Lung (tissue), 12 donors: Measurements from ENCODE around the gene MRPL4. TPM values are rescaled to one million over a fixed set of nuclear protein-coding genes. Genes with fewer than 3 reads are reported as not detected.

ENCODE experiments used
- ATAC-seq: fragments of 200-7000 bp; cut with Tn5 transposase; one replicate; pipeline ENCODE4 v1.9.1; 2020; ENCODE audit warnings: moderate number of reproducible peaks; ENCODE audit not compliant: insufficient read depth, low FRiP score
- DNase-seq, 3 donors: peaks; one replicate each; pipeline ENCODE4 v3.0.0-alpha.2; 2013 to 2017
- H3K27ac ChIP-seq, 2 donors: one replicate each; pipeline ENCODE4 v1.5.1; 2013; ENCODE audit warnings: mild to moderate bottlenecking in 2 of 2, moderate library complexity in 2 of 2, control low read depth in 1 of 2, inconsistent platforms in 1 of 2, low read depth in 1 of 2, low read length in 1 of 2
- H3K27me3 ChIP-seq, 3 donors: one replicate each; pipeline ENCODE4 v1.5.1; 2013; ENCODE audit warnings: low read length in 2 of 3; ENCODE audit not compliant: control insufficient read depth in 3 of 3, insufficient read depth in 3 of 3
- H3K36me3 ChIP-seq, 4 donors: one replicate each; pipeline ENCODE4 v1.5.1; 2013; ENCODE audit warnings: low read length in 4 of 4, mild to moderate bottlenecking in 1 of 4, moderate library complexity in 1 of 4; ENCODE audit not compliant: control insufficient read depth in 4 of 4, insufficient read depth in 4 of 4
- H3K4me1 ChIP-seq, 5 donors: one replicate each; pipeline ENCODE4 v1.5.1; 2013; ENCODE audit warnings: low read length in 5 of 5, mild to moderate bottlenecking in 2 of 5, moderate library complexity in 1 of 5; ENCODE audit not compliant: control insufficient read depth in 5 of 5, insufficient read depth in 5 of 5
- H3K4me3 ChIP-seq: one replicate; pipeline ENCODE4 v1.5.1; 2013; ENCODE audit warnings: mild to moderate bottlenecking, control low read depth, moderate library complexity
- H3K9ac ChIP-seq, 2 donors: one replicate each; pipeline ENCODE4 v1.5.1; 2013; ENCODE audit warnings: low read length in 2 of 2, control low read depth in 1 of 2; ENCODE audit not compliant: insufficient read depth in 1 of 2
- H3K9me3 ChIP-seq, 4 donors: one replicate each; pipeline ENCODE4 v1.5.1; 2013; ENCODE audit warnings: low read length in 3 of 4, mild to moderate bottlenecking in 1 of 4, moderate library complexity in 1 of 4; ENCODE audit not compliant: control insufficient read depth in 4 of 4, insufficient read depth in 3 of 4
- CTCF ChIP-seq: IDR thresholded peaks from 2 replicates; pipeline ENCODE4 v1.5.1; 2012; ENCODE audit warnings: mild to moderate bottlenecking; ENCODE audit errors: control extremely low read depth, extremely low read depth
- WGBS, 2 donors: extraction: QIAGEN DNeasy Blood & Tissue Kit; methylation state at CpG; one replicate each; pipeline ENCODE4 v1.1.7; 2013; 5-methylcytosine and 5-hydroxymethylcytosine counted together
- polyA plus RNA-seq, 2 donors: library from polyadenylated mRNA; stranded (reverse); fragments of 200-250 nt; gene quantifications; one replicate each; pipeline ENCODE4 v1.2.1, GENCODE V29; 2013
- total RNA-seq, 2 donors: library from RNA; depleted of rRNA in 1 of 2; stranded (reverse); fragments of >200 nt in 1 of 2; gene quantifications; one replicate each; pipeline ENCODE4 v1.2.1, GENCODE V29; 2014 to 2021
- donor health status: control.
- donor health status: control.
- donor health status: Bipolar disorder and iron deficiency.
- donor health status: healthy.
- donor health status: DM: yes; HTN: yes; CAD: no.

MRPL4 gene
- total and polyA plus RNA-seq, 4 donors: 16.6 to 64.8 (median 47.9) TPM

GRCh38 chr19:10254244-10254643 lies 2.2 kb downstream of the MRPL4 start:
- Histone ChIP-seq H3K4me3 (no peak overlapping the region), H3K27ac (no peak overlapping the region), H3K9ac (no peak overlapping the region), H3K9me3 (no peaks in the 10 kb centered on the region), H3K27me3 (no peaks in the 10 kb centered on the region), H3K36me3 (peaks cover 4 to 41% (median 20%) of the 10 kb centered on the region in 4 donors), H3K4me1 (peaks cover 0 to 10% (median 0%) of the 10 kb centered on the region in 5 donors)
- ATAC-seq (no peak), DNase-seq (no peak)
- TF ChIP-seq CTCF: no peak
- 94 to 95% methylated on average over 3 of the region's 3 CpGs for WGBS, 2 donors

- no peaks in the 10 kb centered on the region for H3K27me3 ChIP-seq
- no peak overlapping the region for H3K27ac ChIP-seq
- peaks cover 4 to 42% (median 20%) of the 10 kb centered on the region in 4 donors for H3K36me3 ChIP-seq
- DNase-seq (no peak), ATAC-seq (no peak)
- H3K9ac ChIP-seq: no peak overlapping the region
- TF ChIP-seq CTCF: no peak
- peaks cover 0 to 10% (median 3%) of the 10 kb centered on the region in 5 donors for H3K4me1 ChIP-seq
- no peak overlapping the region for H3K4me3 ChIP-seq
- H3K9me3 ChIP-seq: no peaks in the 10 kb centered on the region
- WGBS, 2 donors: 95 to 97% methylated on average over 2 of the region's 2 CpGs
Observed at GRCh38 chr19:10255358-10255757, 3.3 kb downstream of the MRPL4 start.

GRCh38 chr19:10256551-10256950 lies 4.5 kb downstream of the MRPL4 start:
- no peaks in the 10 kb centered on the region for H3K9me3 ChIP-seq
- no peak overlapping the region for H3K4me3 ChIP-seq
- H3K36me3 ChIP-seq: peaks cover 4 to 42% (median 20%) of the 10 kb centered on the region in 4 donors
- H3K27me3 ChIP-seq: no peaks in the 10 kb centered on the region
- ATAC-seq (no peak), DNase-seq (no peak)
- no peak overlapping the region for H3K27ac ChIP-seq
- TF ChIP-seq CTCF: no peak
- no peak overlapping the region for H3K9ac ChIP-seq
- H3K4me1 ChIP-seq: peaks cover 0 to 7% (median 3%) of the 10 kb centered on the region in 5 donors
- WGBS, 2 donors: 78 to 79% methylated on average over 15 to 18 of the region's 18 CpGs
